Measurements from ENCODE around the gene ZP3. TPM values are rescaled to one million over a fixed set of nuclear protein-coding genes. Genes with fewer than 3 reads are reported as not detected.

ZP3 gene
- 10 to 100 TPM in 1 of 2 donors, 1 to 10 TPM in 1; 4.8 to 13.9 TPM for total RNA-seq

- no peaks in the 10 kb centered on the region for H3K9me3 ChIP-seq
- no peak within 1 kb of the TSS for H3K4me3 ChIP-seq
- H3K27ac ChIP-seq: no peak within 1 kb of the TSS
- intact Hi-C loops (cut with DNase I): no loop called here
- H3K27me3 ChIP-seq: no peaks in the 10 kb centered on the region
- no peaks in the 10 kb centered on the region for H3K4me1 ChIP-seq
- TF ChIP-seq CTCF (IDR thresholded peaks at IDR 0.05): no peak
- no peak for DNase-seq
- no peak within 1 kb of the TSS for H3K9ac ChIP-seq (ENCODE audit: low read depth in 2 of 2, low read length in 2 of 2)
- H3K36me3 ChIP-seq: no peaks in the 10 kb centered on the region
Observed at GRCh38 chr7:76424413-76425111, at the start of gene ZP3. Gene ZP3 (plus strand): TSS chr7:76424950. CDS start chr7:76424965, 15 bp downstream.

GRCh38 chr7:76375251-76375650 is 49.5 kb upstream of the ZP3 start:
- intact Hi-C loops (cut with DNase I): no loop called here
- Histone ChIP-seq H3K27me3 (no peaks in the 10 kb centered on the region), H3K9ac (ENCODE audit: low read depth in 2 of 2, low read length in 2 of 2) (no peak overlapping the region), H3K9me3 (no peaks in the 10 kb centered on the region), H3K27ac (no peak overlapping the region), H3K4me1 (no peaks in the 10 kb centered on the region), H3K36me3 (no peaks in the 10 kb centered on the region), H3K4me3 (no peak overlapping the region)
- no peak for TF ChIP-seq CTCF (IDR thresholded peaks at IDR 0.05)
- no peak for DNase-seq

- no peaks in the 10 kb centered on the region for H3K27me3 ChIP-seq
- no peak for DNase-seq
- H3K4me3 ChIP-seq: no peak overlapping the region
- no peaks in the 10 kb centered on the region for H3K4me1 ChIP-seq
- H3K36me3 ChIP-seq: no peaks in the 10 kb centered on the region
- no peak overlapping the region for H3K9ac ChIP-seq (ENCODE audit: low read depth in 2 of 2, low read length in 2 of 2)
- H3K9me3 ChIP-seq: no peaks in the 10 kb centered on the region
- TF ChIP-seq CTCF (IDR thresholded peaks at IDR 0.05): no peak
- intact Hi-C loops (cut with DNase I): no loop called here
- no peak overlapping the region for H3K27ac ChIP-seq
Observed at GRCh38 chr7:76377186-76377918, 47.4 kb upstream of the ZP3 start.

GRCh38 chr7:76380623-76380966 is 44.2 kb upstream of the ZP3 start:
- no peaks in the 10 kb centered on the region for H3K4me1 ChIP-seq
- intact Hi-C loops (cut with DNase I): no loop called here
- no peak for TF ChIP-seq CTCF (IDR thresholded peaks at IDR 0.05)
- peak overlapping the region; percentile 61 to 76 for H3K9ac ChIP-seq (ENCODE audit: low read depth in 2 of 2, low read length in 2 of 2)
- no peak for DNase-seq
- peak overlapping the region; percentile 89 for H3K27ac ChIP-seq
- H3K36me3 ChIP-seq: no peaks in the 10 kb centered on the region
- no peaks in the 10 kb centered on the region for H3K9me3 ChIP-seq
- H3K27me3 ChIP-seq: no peaks in the 10 kb centered on the region
- H3K4me3 ChIP-seq: no peak overlapping the region

GRCh38 chr7:76381814-76382213 is 42.9 kb upstream of the ZP3 start:
- no peak for TF ChIP-seq CTCF (IDR thresholded peaks at IDR 0.05)
- no peak overlapping the region for H3K27ac ChIP-seq
- H3K9ac ChIP-seq (ENCODE audit: low read depth in 2 of 2, low read length in 2 of 2): no peak overlapping the region
- no peaks in the 10 kb centered on the region for H3K9me3 ChIP-seq
- no peaks in the 10 kb centered on the region for H3K27me3 ChIP-seq
- H3K4me1 ChIP-seq: no peaks in the 10 kb centered on the region
- H3K36me3 ChIP-seq: no peaks in the 10 kb centered on the region
- no peak overlapping the region for H3K4me3 ChIP-seq
- DNase-seq: no peak
- intact Hi-C loops (cut with DNase I): no loop called here

Data from colonic mucosa (tissue), 4 donors.